Measurements from ENCODE around the gene MYLK2.

MYLK2 gene

DNA sequence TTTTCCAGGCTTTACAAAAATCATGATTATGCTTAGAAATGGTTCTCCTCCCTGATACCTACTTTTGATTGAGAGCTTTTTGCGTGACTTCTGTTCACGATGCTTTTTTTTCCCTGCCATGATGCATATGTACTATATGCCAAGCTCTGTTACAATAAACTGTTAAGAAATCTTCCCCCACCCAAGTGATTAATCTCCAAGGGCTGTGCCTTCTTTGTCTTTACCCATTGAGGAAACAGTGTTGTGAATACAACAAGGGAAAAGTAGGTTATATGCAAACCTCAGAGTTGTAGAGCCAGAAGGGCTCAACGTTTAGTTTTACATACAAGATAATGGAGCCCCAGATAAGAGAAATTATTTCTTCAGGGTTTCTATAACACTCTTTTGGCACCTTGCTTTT is 34.1 kb upstream of the MYLK2 start:
- no peak for TF ChIP-seq CTCF (IDR thresholded peaks at IDR 0.05; ENCODE audit: borderline replicate concordance, insufficient read depth, low read depth, low read length)
- H3K4me3 ChIP-seq (ENCODE audit: low read depth, low read length) = no peak overlapping the region

DNA sequence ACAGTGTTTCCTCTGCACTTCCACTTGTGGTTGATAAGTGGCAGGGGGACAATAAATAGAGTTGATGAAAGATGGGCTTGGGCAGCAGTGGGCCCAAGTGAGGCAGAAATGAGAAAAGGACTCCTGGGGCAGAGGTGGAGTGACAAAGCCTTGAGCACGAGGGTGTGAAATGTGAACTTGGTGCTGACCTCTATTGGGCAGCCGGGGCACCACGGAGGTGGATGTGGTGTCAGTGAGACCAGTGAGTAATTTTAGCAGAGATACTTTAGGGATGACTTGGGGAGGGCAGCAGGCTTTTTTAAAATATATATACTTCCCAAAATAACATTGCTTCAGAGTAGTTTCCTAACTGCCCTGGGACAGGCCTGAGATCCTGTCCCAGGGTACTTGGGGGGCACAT is 30.6 kb upstream of the MYLK2 start:
- no peak for TF ChIP-seq CTCF (IDR thresholded peaks at IDR 0.05; ENCODE audit: borderline replicate concordance, insufficient read depth, low read depth, low read length)
- H3K4me3 ChIP-seq (ENCODE audit: low read depth, low read length) = no peak overlapping the region

DNA sequence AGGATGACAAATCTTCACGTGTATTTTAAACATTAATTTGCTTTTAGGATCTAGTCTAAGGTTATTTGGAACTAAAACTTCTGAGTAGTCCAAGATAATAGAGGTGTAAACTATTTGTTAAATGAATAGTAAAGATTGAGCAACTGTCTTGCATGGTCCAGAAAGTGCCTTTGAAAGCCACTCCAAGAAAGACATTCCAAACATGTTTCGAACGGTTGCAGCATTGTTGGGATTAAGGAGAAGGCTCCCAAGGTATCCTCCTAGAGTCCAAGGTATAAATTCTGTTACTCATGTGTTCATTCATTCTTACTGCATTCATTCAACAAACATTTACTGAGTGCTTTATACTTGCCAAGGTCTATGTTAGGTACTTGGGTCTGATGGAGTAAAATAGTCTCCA is 28.8 kb upstream of the MYLK2 start:
- no peak for TF ChIP-seq CTCF (IDR thresholded peaks at IDR 0.05; ENCODE audit: borderline replicate concordance, insufficient read depth, low read depth, low read length)
- H3K4me3 ChIP-seq (ENCODE audit: low read depth, low read length) = no peak overlapping the region

DNA sequence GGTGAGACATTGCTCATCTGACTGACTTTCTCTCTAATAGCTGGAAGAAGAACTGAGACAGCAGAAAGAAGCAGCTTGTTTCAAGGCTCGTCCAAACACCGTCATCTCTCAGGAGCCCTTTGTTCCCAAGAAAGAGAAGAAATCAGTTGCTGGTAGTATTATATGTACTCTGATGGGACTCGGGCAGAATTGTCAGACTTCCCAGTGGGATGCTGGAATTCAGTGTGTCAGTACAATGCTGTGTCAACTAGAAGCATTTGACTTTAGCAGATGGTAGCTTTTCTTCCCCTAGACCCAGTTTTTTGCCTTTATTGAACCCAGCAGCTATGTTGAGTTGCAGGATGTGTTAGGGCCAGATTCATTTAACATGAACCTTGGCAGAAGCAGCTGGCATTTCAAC is 21.8 kb upstream of the MYLK2 start:
- TF ChIP-seq CTCF (IDR thresholded peaks at IDR 0.05; ENCODE audit: borderline replicate concordance, insufficient read depth, low read depth, low read length) = no peak
- H3K4me3 ChIP-seq (ENCODE audit: low read depth, low read length) = no peak overlapping the region

DNA sequence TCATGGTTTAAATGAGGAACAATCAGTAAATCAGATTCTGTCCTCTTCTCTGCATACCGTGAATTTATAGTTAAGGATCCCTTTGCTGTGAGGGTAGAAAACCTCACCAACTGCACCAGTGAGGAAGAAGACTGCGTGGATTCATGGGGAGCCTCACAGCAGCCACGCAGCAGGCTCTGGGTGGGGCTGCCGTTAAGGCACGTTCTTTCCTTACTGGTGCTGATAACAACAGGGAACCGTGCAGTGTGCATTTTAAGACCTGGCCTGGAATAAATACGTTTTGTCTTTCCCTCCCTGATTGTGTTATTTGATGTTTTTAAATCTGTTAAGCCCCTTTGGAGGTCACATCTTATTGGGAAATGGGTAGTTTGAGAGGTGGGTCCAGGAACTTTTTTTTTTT is 17.6 kb upstream of the MYLK2 start:
- no peak overlapping the region for H3K4me3 ChIP-seq (ENCODE audit: low read depth, low read length)
- no peak for TF ChIP-seq CTCF (IDR thresholded peaks at IDR 0.05; ENCODE audit: borderline replicate concordance, insufficient read depth, low read depth, low read length)

- no peak overlapping the region for H3K4me3 ChIP-seq (ENCODE audit: low read depth, low read length)
- TF ChIP-seq CTCF (IDR thresholded peaks at IDR 0.05; ENCODE audit: borderline replicate concordance, insufficient read depth, low read depth, low read length) = no peak
Measured at GRCh38 chr20:31803552-31804291, 15.4 kb upstream of the MYLK2 start.

GRCh38 chr20:31806564-31807355 is 12.4 kb upstream of the MYLK2 start:
- no peak for TF ChIP-seq CTCF (IDR thresholded peaks at IDR 0.05; ENCODE audit: borderline replicate concordance, insufficient read depth, low read depth, low read length)
- no peak overlapping the region for H3K4me3 ChIP-seq (ENCODE audit: low read depth, low read length)
